Amygdala (tissue), 56 donors: ENCODE measurements around the gene ALG1.
A peak's percentile ranks its signal among the peaks of the same experiment; 100 is the strongest.
"Not testable (repeated sequence)": the region's sequence is repeated elsewhere in the genome, so short reads cannot be mapped to it uniquely, and the experiment has no call there.

ENCODE experiments used
- DNase-seq, 56 donors: peaks; one replicate each; lab custom pipeline; 2025; lab: John Stamatoyannopoulos, UW

The ALG1 gene

DNA sequence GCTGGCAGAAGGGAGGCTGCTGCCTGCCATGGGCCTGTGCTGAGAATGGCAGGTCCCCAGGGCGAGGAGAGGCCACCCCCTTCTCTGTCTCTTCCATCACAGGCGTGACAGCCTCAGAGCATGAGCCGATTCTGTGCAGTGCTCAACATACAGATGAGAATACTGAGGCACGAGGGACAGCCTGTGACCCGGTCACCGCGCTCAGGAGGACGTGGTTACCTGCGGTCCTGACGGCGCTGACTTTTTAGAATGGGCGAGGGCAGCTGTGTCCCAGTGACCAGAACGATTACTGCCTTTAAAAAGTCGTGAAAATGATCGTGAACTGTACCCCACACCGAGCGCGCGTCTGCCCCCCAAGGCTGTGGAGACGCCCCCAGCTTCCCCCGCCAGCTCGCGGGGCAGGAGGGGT, 25.4 kb downstream of the ALG1 start:
- peak in 7 of 56 donors; percentile 3 to 51 (median 26) for DNase-seq

GRCh38 chr16:5097470-5098220, 26.0 kb downstream of the ALG1 start, which contains the start of gene EEF2KMT:
EEF2KMT (minus strand) TSS chr16:5097795; CDS start chr16:5097739, 56 bp downstream.
- DNase-seq: peak; percentile 23 to 100 (median 99)

DNA sequence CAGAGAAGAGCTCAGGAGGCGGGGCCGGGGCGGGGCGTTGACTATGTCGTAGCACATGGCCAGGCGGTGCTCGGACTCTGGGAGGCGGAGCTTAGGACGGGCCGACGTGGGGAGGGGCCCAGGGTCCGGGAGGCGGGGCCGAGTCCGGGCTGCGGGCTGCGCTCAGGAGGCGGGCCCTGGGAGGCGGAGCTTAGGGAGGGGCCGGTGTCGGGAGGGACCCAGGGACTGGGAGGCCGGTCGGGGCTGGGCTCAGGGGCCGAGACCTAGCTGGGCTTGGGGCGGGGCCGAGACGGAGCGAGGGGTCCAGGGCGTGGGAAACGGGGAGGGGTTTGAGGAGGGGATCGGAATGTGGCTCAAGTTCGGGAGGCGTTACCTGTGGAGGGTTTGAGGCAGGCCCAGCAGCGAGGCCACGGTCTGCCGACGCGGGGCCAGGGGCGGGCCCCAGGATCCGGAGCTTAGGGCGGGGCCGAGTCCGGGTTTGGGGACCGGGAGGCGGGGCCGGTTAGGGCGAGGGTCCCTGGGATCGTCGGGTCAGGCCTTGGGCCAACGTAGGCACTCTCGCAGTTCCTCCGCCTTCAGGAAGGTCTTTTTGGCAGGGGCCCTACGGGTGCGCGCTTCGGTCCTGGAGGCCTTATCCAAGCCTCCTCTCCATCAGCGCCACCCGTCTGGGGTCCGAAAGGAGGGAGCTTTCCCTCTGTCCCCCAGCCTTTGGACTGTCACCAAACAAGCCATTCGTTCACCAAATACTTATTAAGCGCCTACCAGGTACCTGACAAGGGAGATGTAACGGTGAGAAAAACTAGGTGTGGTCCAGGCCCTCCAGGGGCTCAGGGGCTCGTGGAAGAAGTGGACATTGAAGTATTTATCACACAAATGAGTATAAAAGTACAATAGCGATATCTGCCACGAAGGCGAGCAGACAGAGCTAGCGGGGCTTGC, 26.8 kb downstream of the ALG1 start:
- peak in 38 of 56 donors; percentile 3 to 78 (median 47) for DNase-seq

DNA sequence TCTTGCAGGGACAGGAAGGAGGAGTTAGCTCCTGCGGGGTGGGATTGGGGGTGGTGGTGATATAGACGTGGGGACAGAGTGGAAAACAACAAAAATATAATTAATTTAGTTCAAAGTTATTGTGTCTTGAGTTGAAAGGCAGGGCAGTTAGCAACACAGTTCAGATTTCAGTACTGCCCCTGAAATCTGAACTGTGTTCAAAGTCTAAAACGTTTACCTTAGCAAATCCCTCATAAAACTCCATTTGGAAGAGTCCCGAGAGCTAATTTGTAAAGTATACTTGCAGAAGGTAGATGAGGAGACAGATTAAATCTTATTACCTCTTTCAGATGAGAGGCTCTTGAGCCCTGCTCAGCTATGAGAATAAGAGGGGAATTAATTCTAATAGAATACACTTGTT, 27.5 kb downstream of the ALG1 start:
- not testable (repeated sequence) for DNase-seq

GRCh38 chr16:5103296-5104032, 31.8 kb downstream of the ALG1 start:
- DNase-seq: not testable (repeated sequence)

DNA sequence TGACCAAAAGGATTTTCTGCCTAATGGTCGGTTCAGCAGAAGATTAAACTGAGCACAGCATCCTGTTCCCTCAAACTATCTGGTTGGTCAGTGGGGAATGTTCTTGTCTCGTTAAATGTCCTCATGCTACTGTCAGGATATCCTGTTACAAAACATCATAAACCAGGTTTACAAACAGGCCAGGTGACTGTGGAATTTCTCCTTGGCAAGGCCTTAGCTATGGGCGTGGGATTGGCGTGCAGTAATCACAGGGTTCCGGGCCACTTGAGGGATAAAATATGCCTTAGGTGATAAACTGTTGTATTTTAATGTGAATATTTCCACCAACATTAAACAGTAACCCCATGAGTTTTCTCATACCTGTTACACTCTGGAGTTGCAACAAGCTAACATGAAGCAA, 33.4 kb downstream of the ALG1 start:
- not testable (repeated sequence) for DNase-seq

- DNase-seq: no peak
Observed at GRCh38 chr16:5108505-5109158, 37.0 kb downstream of the ALG1 start.

DNA sequence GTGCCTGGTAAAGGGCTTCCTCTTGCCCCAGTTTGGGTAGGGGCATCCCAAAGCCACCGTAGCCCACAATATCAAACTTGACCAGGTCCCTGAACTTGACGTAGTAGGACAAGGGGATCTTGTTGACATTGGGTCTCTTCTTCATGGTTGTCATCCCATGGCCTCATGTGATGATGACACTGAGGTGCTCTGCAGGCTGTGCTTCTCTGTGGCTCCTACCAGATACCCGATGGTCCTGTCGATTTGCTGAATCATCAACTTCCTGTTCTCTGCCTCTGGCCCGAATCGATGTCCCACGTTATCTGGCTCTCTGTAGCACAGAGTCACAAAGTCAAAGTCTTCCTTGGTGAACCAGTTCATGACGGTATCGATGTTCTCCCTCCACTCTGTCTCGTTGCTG, 39.3 kb downstream of the ALG1 start:
- DNase-seq: not testable (repeated sequence)

GRCh38 chr16:5116780-5117295, 45.2 kb downstream of the ALG1 start:
- DNase-seq: not testable (repeated sequence)

- DNase-seq: peak in 22 of 56 donors; percentile 0 to 70 (median 14)
Observed at GRCh38 chr16:5117300-5118087, 45.9 kb downstream of the ALG1 start.

DNA sequence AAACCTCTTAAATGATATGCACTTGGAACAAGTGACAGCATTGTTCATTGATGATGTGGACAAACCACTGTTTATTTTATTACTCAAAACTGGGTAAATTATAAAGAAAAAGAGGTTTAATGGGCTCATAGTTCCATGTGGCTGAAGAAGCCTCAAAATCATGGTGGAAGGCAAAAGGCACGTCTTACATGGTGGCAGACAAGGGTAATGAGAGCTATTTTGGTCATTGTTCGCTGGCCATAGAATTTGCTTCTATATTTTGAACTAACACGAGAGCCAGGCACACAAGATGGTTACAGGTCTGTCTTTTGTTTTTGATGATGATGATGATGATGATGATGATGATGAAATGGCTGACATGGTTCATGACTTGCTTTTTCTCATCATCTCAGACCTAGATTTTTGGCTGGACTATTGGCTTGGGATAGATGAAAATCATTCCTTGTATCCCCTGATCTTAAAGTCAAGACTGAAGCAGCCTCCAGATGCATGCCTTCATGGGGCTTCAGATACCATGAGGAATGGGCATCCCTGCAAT, 59.9 kb downstream of the ALG1 start:
- DNase-seq: not testable (repeated sequence)

DNA sequence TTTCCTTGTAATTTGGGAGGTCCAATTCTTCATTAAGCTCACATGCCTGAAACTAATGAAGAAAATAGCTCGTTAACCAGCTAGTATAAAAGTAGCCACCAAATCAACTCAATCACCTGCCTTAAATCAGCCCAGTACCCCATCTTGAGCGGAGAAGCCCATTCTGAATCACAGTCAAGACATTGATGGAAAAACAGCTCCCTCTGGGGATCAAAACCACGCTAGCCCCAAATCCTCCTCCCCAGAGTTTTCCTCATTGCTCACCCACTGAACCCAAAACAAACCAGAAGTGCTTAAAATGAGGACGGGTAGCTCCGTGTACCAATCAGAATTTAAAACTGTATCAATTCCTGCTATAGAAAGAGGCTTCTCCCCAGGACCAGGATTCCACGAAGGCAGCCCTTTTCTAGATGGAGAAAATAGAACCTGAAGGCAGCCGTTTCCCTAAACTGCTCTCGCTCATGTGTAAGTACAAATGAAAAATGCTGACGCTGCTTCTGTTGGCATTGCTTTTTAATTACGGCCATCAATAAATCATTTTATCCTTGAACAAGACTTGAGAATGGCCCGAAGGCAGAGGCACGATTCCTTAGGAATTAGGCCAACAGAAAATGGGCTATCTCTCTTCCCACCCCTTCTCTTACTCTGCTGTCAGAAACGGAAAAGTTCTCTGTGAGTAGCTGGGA, 61.4 kb downstream of the ALG1 start:
- not testable (repeated sequence) for DNase-seq

GRCh38 chr16:5134739-5135452, 63.3 kb downstream of the ALG1 start:
- not testable (repeated sequence) for DNase-seq
